ENCODE measurements around the gene MAP3K5. TPM values are rescaled to one million over a fixed set of nuclear protein-coding genes. Genes with fewer than 3 reads are reported as not detected.
A peak's percentile ranks its signal among the peaks of the same experiment; 100 is the strongest.

MAP3K5 gene
- total RNA-seq, 3 donors from 2014 or later (not counting 1 experiment from before 2014, with no cell fraction given): 19.7 to 36.7 (median 35.4) TPM

DNA sequence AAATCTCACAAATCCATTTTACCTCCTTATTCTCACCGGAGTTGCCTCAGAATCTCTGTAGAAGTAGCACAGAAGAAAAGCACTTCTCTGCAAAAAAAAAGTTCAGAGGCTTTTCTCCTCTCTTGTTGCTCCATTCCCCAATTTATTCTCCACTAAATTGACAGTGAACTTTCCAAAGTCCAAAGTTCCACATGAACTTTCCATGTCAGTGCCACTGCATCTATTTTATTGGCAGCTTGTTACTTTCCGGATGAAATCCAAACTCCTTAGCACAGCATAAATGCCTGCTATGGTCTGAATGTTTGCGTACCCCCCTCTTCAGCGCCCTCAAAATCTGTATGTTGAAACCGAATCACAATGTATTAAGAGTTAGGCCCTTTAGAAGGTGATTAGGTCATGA, 165.1 kb downstream of the MAP3K5 start:
- ATAC-seq: no peak
- TF ChIP-seq, protein P1, sequence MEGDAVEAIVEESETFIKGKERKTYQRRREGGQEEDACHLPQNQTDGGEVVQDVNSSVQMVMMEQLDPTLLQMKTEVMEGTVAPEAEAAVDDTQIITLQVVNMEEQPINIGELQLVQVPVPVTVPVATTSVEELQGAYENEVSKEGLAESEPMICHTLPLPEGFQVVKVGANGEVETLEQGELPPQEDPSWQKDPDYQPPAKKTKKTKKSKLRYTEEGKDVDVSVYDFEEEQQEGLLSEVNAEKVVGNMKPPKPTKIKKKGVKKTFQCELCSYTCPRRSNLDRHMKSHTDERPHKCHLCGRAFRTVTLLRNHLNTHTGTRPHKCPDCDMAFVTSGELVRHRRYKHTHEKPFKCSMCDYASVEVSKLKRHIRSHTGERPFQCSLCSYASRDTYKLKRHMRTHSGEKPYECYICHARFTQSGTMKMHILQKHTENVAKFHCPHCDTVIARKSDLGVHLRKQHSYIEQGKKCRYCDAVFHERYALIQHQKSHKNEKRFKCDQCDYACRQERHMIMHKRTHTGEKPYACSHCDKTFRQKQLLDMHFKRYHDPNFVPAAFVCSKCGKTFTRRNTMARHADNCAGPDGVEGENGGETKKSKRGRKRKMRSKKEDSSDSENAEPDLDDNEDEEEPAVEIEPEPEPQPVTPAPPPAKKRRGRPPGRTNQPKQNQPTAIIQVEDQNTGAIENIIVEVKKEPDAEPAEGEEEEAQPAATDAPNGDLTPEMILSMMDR (IDR thresholded peaks at IDR 0.05): no peak
- H3K36me3 Mint-ChIP-seq: peaks cover 7% of the 10 kb centered on the region
- intact Hi-C loops (cut with micrococcal nuclease): no loop called here
- H3K4me3 Mint-ChIP-seq: no peak overlapping the region
- H3K27ac Mint-ChIP-seq: peak overlapping the region in 1 of 2 donors; percentile 12
- Histone ChIP-seq H3K4me1 (ENCODE audit: control insufficient read depth, insufficient read depth, low read length) (no peaks in the 10 kb centered on the region), H3K36me3 (ENCODE audit: control insufficient read depth, insufficient read depth, low read length) (peaks cover 25% of the 10 kb centered on the region), H3K9me3 (ENCODE audit: control insufficient read depth, insufficient read depth, low read length) (no peaks in the 10 kb centered on the region), H3K4me3 (ENCODE audit: low read length) (no peak overlapping the region), H3K27me3 (ENCODE audit: control insufficient read depth, insufficient read depth, low read length) (no peaks in the 10 kb centered on the region), H3K27ac (ENCODE audit: low read length) (no peak overlapping the region)
- no peak for DNase-seq
- H3K4me1 Mint-ChIP-seq: peaks cover 0 to 4% of the 10 kb centered on the region in 2 donors
- H3K9me3 Mint-ChIP-seq: no peaks in the 10 kb centered on the region
- WGBS (ENCODE audit: insufficient coverage): 95% methylated on average over 5 of the region's 5 CpGs
- H3K27me3 Mint-ChIP-seq (ENCODE audit: low read depth in 2 of 2): no peaks in the 10 kb centered on the region

DNA sequence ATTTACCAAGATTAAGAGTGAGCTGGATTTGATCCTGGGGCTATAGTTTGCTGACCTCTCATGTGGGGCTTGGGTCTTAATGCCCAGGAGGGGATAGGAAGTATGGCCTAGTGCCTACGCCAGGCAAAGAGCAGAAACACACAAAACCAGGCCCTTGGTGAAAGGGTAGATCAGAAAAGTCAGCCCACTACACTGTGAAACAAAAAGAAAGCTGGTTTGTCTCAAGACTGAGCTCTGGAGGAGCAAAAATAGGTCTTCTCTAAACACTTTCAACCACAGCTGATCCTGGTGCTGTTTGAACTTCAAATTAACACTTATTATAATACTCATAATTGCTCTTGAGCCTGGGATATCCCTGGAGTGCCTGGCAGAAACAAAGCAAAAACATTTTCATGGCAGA, 167.0 kb downstream of the MAP3K5 start:
- no peaks in the 10 kb centered on the region for H3K4me1 ChIP-seq (ENCODE audit: control insufficient read depth, insufficient read depth, low read length)
- Mint-ChIP-seq H3K9me3 (no peaks in the 10 kb centered on the region), H3K4me3 (no peak overlapping the region), H3K4me1 (no peaks in the 10 kb centered on the region), H3K36me3 (peaks cover 21% of the 10 kb centered on the region), H3K27ac (peak overlapping the region in 1 of 2 donors; percentile 5), H3K27me3 (ENCODE audit: low read depth in 2 of 2) (no peaks in the 10 kb centered on the region)
- no peak overlapping the region for H3K4me3 ChIP-seq (ENCODE audit: low read length)
- WGBS (ENCODE audit: insufficient coverage): 100% methylated on average over 1 of the region's 1 CpG
- intact Hi-C loops (cut with micrococcal nuclease): no loop called here
- H3K27ac ChIP-seq (ENCODE audit: low read length): no peak overlapping the region
- no peaks in the 10 kb centered on the region for H3K9me3 ChIP-seq (ENCODE audit: control insufficient read depth, insufficient read depth, low read length)
- no peaks in the 10 kb centered on the region for H3K27me3 ChIP-seq (ENCODE audit: control insufficient read depth, insufficient read depth, low read length)
- peaks cover 32% of the 10 kb centered on the region for H3K36me3 ChIP-seq (ENCODE audit: control insufficient read depth, insufficient read depth, low read length)
- ATAC-seq (no peak), DNase-seq (no peak)
- TF ChIP-seq, protein P1 (IDR thresholded peaks at IDR 0.05): no peak

DNA sequence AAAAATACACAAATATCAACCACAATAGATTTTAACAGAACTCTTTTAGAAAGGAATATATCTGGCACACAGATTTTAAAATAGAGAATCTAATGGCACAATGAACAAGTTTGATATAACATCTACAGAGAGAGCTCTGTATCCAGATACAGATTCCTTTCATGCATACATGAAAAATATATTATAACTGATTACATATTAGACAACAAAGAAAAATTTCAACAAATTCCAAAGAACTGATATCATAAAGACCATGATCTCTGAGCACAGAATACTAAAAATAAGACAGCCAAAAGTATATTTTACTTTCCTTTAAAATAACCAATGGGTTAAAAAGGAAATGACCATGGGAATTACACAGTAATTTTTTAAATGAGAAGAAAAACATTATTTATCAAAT, 167.9 kb downstream of the MAP3K5 start:
- Histone ChIP-seq H3K4me1 (ENCODE audit: control insufficient read depth, insufficient read depth, low read length) (no peaks in the 10 kb centered on the region), H3K27ac (ENCODE audit: low read length) (no peak overlapping the region), H3K36me3 (ENCODE audit: control insufficient read depth, insufficient read depth, low read length) (peaks cover 39% of the 10 kb centered on the region), H3K9me3 (ENCODE audit: control insufficient read depth, insufficient read depth, low read length) (no peaks in the 10 kb centered on the region), H3K4me3 (ENCODE audit: low read length) (no peak overlapping the region), H3K27me3 (ENCODE audit: control insufficient read depth, insufficient read depth, low read length) (no peaks in the 10 kb centered on the region)
- intact Hi-C loops (cut with micrococcal nuclease): no loop called here
- no peaks in the 10 kb centered on the region for H3K9me3 Mint-ChIP-seq
- H3K36me3 Mint-ChIP-seq: peaks cover 21% of the 10 kb centered on the region
- no peak overlapping the region for H3K4me3 Mint-ChIP-seq
- no peak for ATAC-seq
- H3K27me3 Mint-ChIP-seq (ENCODE audit: low read depth in 2 of 2): no peaks in the 10 kb centered on the region
- TF ChIP-seq, protein P1 (IDR thresholded peaks at IDR 0.05): no peak
- no peaks in the 10 kb centered on the region for H3K4me1 Mint-ChIP-seq
- H3K27ac Mint-ChIP-seq: peak overlapping the region in 1 of 2 donors; percentile 5
- no peak for DNase-seq

DNA sequence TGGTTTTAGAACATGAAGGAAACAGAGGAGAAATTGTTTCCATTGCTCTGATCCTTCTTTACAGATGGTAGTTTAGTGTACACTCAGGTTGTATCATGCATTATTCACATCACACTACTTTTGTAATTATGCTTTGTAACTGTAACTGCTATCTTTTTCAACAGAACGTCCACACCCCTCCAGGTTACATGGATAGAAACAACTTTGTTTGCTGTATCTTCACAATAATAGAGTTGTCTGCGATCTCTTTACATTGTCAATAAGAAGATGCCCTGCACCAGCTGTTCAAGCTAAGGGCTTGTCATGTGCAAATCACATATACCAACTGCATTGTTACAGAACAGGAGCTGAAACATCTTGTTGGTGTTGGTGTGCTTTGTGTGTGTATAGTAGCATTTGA, 174.2 kb downstream of the MAP3K5 start:
- H3K36me3 ChIP-seq (ENCODE audit: control insufficient read depth, insufficient read depth, low read length): peaks cover 53% of the 10 kb centered on the region

More for the DNA sequence above, 174.2 kb downstream of the MAP3K5 start:
- Histone ChIP-seq H3K27ac (ENCODE audit: low read length) (no peak overlapping the region), H3K9me3 (ENCODE audit: control insufficient read depth, insufficient read depth, low read length) (no peaks in the 10 kb centered on the region), H3K27me3 (ENCODE audit: control insufficient read depth, insufficient read depth, low read length) (no peaks in the 10 kb centered on the region), H3K4me1 (ENCODE audit: control insufficient read depth, insufficient read depth, low read length) (no peaks in the 10 kb centered on the region), H3K4me3 (ENCODE audit: low read length) (no peak overlapping the region)
- no peaks in the 10 kb centered on the region for H3K9me3 Mint-ChIP-seq
- H3K4me3 Mint-ChIP-seq: no peak overlapping the region
- no peaks in the 10 kb centered on the region for H3K4me1 Mint-ChIP-seq
- TF ChIP-seq, protein P1 (IDR thresholded peaks at IDR 0.05): no peak
- intact Hi-C loops (cut with micrococcal nuclease): no loop called here
- DNase-seq: no peak
- no peak for ATAC-seq
- H3K27ac Mint-ChIP-seq: no peak overlapping the region
- H3K27me3 Mint-ChIP-seq (ENCODE audit: low read depth in 2 of 2): no peaks in the 10 kb centered on the region
- H3K36me3 Mint-ChIP-seq: peaks cover 41% of the 10 kb centered on the region
- WGBS (ENCODE audit: insufficient coverage): 95% methylated on average over 2 of the region's 2 CpGs

All from natural killer cell (primary cell).